HG02840 (cell line): ENCODE data around the gene TBX1.

Source experiments
- ATAC-seq: cut with Tn5 transposase; IDR thresholded peaks from one replicate; pipeline ENCODE4 v1.9.1; 2021; ENCODE audit warnings: mild to moderate bottlenecking, moderate library complexity, moderate number of reproducible peaks; ENCODE audit not compliant: unreplicated experiment, low FRiP score

The TBX1 gene

DNA sequence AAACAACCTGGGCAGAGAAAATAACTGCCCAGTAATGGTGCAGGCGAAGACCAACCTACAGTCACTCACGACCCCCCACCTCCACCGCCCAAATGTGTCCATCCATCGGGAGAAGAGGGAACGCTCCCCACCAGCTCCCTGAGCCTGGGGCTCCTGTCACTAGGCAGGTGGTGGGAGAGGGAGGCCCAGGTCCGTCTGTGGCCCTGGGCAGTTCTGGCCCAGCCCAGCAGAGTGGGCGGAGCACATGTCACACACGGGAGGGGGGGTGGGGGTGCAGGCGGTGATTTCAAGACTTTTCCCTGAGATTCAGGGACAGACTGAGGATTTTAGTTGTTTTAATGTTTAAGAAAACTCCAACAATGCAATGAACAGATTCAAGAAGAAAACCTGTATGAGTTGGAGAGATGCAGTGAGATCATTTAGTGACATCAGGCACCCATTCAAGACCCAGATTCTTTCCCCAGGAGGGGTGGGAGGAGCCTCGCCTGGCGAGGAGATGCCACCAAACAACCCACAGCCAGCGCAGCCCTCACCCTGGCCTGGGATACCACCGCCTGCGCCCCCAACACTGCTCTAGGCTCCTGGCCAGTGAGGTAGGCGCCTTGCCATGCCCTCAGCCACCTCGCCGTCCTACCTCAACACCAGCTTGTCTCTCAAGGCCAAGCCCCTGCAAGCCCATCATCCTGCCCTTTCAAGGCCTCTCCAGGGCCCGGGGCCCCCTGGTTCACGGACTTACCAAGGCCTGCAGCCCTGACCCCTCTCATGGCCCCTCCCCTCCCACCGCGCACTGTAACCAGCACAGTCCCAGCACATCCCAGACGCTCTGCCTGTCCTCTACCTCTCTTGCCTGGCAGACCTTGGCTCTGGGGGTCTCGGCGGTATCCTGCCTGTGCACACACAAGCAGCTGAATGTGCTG is 36.8 kb downstream of the TBX1 start:
- no peak for ATAC-seq

GRCh38 chr22:19798003-19798665 is 37.6 kb downstream of the TBX1 start:
- no peak for ATAC-seq

- ATAC-seq: no peak
Observed at GRCh38 chr22:19798891-19799293, 38.3 kb downstream of the TBX1 start.

DNA sequence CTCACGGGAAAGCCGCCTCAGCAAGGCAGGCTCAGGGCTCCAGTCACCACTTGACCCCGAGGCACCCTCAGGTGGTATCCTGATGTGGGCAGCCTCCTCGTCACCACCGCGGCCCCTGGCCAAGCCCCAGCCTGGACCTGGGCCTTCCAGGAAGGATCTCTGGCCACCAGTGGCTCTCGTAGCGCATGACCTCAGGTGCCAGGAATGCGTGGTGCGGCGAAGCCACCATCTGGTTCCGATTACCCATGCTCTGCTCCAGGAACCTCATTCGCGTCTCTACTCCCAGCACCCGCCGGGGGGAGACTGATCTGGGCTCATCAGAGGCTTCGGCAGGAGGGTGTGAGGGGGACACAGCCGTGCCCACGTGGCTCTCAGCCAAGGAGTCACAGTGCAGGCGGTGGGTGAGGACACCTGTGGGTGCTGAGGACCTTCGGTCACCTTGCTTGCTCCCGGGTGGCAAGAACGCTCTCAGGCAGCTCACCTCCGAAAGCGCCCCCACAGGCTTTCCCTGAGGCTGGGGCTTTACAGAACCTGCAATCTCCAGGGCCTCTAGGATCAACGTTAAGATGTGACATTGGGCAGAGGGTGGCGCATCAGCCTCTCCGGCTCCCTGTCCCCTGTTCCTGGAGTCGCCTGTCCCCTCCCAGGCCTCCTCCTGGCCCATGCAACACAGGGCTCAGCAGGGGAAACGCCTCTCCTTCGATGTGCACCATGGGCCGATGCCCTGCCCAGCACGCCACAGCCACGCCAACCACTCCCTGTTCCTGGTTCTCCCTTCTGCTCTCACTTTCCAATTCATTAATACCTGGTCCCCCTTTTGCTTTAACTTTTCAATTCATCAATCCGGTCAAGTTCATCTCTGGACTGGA is 39.0 kb downstream of the TBX1 start:
- ATAC-seq: no peak

DNA sequence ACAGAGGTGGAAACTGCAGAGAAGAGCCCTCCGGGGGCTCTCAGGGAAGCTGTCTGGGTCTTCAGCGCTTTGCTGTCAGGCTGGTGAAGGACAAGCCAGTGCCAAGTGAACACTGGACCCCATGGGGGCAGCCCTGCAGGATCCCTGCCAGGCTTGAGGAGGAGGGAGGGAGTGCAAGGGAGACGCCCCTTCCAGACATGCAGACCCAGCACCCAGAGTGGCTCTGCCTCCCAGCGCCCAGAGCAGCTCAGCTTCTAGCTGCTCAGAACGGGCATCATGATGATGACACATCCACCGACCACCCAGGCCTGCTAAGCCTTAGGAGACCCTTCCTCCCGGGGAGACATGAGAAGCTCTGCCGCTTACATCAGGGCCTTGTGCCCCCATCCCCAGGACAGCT is 39.7 kb downstream of the TBX1 start:
- ATAC-seq: no peak

- no peak for ATAC-seq
Observed at GRCh38 chr22:19800761-19801244, 40.2 kb downstream of the TBX1 start.

DNA sequence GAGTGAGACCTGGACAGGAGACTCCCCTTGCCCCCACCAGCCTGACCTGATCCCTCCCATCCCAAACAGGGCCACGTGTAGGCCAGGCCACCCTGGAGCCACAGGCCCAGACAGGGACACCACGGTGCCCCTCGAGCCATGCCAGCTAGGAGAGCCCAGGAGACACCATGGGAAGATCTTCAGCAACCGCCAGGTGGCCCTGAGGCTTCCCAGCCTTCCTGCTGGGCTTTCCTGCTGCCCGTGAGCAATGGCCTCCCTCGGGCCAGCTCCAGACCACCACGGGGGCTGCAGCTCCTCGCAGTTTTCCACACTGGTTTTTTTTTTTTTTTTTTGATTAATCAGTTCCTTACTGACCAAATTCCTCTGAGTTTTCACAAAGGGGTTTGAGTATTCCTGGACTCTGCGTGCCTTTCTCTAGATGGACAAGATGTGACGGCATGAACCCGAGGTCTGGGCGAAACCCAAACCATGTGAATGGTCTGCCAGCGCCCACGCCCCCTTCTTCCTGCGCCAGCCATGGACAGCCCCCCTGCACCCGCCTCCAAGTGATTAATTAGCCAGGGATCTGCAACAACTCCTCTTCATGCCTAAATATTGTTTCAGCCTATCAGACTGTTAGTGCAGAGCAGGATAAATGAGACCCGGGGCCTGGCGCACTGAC is 40.9 kb downstream of the TBX1 start:
- no peak for ATAC-seq

GRCh38 chr22:19802001-19802893 is 41.7 kb downstream of the TBX1 start:
- no peak for ATAC-seq

- no peak for ATAC-seq
Observed at GRCh38 chr22:19802894-19803735, 42.5 kb downstream of the TBX1 start.

DNA sequence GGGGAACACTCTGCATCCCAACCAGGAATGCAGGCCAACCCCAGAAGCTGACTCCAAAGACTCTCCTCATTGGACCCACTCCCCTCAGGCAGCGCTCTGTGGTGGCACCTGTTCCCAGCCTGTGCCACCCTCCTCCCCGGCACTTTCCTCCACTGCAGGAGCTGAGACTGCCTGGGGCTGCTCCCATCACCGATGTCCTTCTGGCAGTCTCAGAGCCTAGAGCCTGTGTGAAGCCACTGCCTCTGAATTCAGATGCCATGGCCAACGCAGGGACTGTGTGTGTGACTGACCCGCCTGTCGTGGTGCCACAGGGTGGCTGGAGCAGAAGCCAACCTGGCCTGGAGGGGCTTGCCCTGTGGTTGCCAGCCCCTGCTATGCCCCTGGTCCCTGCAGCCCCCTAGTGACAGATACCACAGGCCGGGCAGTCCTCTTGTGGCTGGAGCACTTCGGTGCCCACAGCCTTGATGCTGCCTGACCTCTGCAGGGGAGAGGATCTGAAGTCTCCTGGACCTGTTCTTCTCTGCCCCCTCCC is 43.2 kb downstream of the TBX1 start:
- no peak for ATAC-seq

- no peak for ATAC-seq
Observed at GRCh38 chr22:19805821-19806212, 45.2 kb downstream of the TBX1 start.

- no peak for ATAC-seq
Observed at GRCh38 chr22:19806213-19807160, 45.9 kb downstream of the TBX1 start.

- no peak for ATAC-seq
Observed at GRCh38 chr22:19807161-19807913, 46.8 kb downstream of the TBX1 start.

DNA sequence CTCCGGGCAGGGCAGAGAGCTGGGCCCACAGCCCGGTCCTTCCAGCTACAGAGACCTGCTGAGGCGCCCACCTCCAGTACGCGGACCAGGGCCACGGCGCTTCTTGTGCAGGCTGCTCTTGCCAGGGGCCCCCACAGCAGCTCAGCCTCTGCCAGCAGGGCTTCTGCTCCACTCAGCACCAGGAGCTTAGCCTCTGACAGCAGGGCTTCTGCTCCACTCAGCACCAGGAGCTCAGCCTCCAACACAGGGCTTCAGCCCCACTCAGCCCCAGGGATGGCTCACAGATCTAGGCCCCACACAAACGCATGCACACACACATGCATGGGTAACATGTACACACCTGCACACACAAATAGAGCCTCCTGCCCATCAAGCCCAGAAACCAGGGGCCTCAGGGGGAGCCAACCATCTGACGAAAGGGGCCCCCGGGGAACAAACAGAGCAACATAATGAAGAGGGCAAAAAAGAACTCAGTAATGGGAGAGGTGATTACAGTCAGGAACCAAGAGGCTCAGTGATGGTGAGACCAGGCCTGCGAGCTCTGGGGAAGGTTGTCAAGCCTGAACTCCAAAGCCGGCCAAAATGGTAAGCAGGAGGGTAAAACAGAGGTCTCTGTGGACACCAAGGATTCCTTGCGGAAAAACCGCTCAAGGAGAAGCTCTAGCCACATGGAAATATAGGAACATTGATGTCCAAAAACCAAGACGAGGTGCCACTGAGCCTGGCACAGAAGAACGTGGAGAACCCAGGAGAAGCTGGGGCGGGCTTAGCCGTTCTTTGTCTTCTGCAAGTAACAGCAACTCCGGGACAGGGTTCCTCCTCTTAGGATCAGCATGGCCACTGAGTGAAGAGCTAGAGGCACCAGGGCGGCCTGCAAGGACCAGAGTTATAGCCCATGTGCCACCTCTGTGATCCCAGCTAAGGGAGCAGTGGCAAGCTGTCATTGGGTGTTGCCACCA is 47.6 kb downstream of the TBX1 start:
- no peak for ATAC-seq

DNA sequence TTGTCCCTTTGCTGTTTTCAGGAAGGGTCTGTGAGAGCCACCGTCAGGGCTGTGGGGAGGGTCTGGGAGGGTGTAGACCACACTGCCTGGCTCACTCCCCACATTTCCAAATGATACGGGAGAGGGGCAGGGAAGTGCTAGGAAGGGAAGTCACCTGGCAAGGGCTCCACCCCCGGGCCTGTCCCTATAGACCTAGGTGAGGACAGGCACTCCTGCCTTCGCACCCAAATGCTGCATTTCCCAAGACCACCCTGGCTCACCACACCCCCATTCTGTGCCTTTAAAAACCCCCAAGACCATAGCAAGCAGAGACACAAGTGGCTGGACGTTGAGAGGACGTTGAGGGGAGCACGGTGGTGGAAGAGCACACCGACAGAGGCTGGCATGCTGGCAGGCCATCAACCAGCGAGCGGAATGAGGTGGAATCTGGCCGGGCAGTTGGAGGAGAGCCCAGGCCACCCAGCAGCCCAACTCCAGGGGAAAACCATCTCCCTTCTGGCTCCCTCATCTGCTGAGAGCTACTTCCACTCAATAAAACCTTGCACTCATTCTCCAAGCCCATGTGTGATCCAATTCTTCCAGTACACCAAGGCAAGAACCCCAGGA is 48.4 kb downstream of the TBX1 start:
- no peak for ATAC-seq
